ENCODE results near the gene PTPRCAP.

The PTPRCAP gene

GRCh38 chr11:67440229-67441097 lies 3.0 kb upstream of the PTPRCAP start:
- TF ChIP-seq CTCF (IDR thresholded peaks at IDR 0.05): no peak
- Histone ChIP-seq H3K27me3 (no peaks in the 10 kb centered on the region), H3K4me3 (no peak overlapping the region), H3K4me1 (peaks cover 0 to 69% (median 39%) of the 10 kb centered on the region in 4 donors), H3K27ac (peak overlapping the region; percentile 51 to 64), H3K36me3 (peaks cover 0 to 68% (median 47%) of the 10 kb centered on the region in 3 donors), H3K9me3 (no peaks in the 10 kb centered on the region)
- intact Hi-C loops (cut with DNase I; ENCODE audit: low total_unique reads): no loop called here
- DNase-seq: no peak

DNA sequence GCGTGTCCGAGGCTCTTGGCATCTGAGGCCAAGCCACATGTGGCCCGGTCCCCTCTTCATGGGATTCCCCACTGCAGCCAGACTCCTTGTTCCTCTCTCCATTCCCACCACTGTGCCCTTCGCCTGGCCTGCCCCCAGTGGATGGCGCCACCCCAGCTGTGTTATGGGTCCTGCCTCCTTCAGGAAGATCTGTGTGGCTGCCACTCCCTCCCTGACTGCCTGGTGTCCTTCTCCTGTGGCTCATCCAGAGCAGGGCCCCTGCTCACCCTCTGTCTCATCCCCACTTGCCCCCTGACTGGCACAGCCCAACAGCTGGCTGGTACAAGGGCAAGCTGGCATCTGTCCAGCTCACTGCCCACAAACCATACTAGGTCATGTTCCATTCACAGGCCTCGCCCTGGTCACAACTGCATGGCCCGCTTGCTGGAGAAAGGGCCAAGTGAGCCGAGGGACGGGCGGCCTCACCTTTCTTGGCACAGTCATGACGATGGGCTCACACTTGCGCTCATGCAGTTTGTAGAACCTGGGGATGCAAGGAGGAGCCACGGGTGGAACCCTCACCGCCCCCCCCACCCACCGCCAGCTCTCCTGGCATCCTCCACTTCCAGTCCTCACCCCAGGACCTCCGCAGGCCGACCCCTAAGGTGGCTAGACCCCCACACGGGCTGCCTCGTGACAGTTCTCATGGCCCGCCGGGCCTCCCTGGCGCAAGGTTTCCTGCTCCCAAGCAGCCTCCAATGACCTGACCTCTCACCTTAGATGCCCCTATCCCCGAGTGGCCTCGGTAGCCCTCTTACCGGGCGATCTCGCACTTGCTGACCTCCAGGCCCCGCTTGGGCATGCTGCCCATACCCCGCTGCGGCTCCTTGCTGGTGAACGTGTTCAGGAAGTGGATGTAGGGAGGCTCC lies 2.1 kb upstream of the PTPRCAP start:
- TF ChIP-seq CTCF (IDR thresholded peaks at IDR 0.05): no peak
- peaks cover 0 to 68% (median 40%) of the 10 kb centered on the region in 4 donors for H3K4me1 ChIP-seq
- H3K9me3 ChIP-seq: no peaks in the 10 kb centered on the region
- intact Hi-C loops (cut with DNase I; ENCODE audit: low total_unique reads): no loop called here
- H3K27ac ChIP-seq: peak overlapping the region; percentile 51 to 64
- no peaks in the 10 kb centered on the region for H3K27me3 ChIP-seq
- DNase-seq: peak in 1 of 2 donors; percentile 84
- H3K4me3 ChIP-seq: no peak overlapping the region
- peaks cover 0 to 77% (median 55%) of the 10 kb centered on the region in 3 donors for H3K36me3 ChIP-seq

DNA sequence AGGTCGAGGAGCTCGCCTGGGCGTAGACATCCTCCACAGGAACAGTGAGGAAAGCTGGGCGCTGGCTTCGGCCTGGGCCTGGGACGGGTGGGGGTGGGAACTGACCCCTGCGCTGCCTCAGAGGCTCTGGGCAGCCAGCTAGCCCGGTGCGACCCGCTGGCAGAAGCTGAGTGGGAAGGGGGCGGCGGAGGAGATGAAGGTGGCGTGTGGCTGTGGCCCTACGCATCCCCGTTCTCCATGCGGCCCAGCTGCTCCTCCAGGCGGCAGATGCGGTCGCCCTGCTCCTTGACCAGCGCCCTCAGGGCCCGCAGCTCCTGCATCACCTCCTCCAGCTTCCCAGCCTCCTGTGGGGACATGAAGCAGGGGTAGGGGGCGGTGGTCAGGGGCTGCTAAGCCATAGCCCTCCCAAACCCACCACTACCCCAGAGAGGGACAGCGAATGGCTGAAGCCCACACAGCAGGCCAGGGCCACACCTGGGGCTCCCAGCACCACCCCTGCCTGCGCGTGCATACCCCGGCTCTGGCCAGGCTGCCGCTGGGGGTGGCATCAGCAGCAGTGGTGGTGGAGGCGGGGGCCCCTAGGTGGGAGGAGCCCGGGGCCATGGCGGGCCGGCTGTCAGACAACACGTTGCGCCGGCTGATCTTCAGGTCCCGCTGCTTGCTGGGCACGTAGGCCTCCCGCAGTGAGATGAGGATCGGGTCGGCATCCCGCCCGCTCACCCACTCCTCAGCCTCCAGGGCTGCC lies 848 bp upstream of the PTPRCAP start:
- Histone ChIP-seq H3K27me3 (no peaks in the 10 kb centered on the region), H3K9me3 (no peaks in the 10 kb centered on the region), H3K4me1 (peaks cover 0 to 61% (median 37%) of the 10 kb centered on the region in 4 donors), H3K27ac (peak overlapping the region; percentile 51 to 64), H3K4me3 (no peak overlapping the region), H3K36me3 (peaks cover 2 to 89% (median 68%) of the 10 kb centered on the region in 3 donors)
- intact Hi-C loops (cut with DNase I; ENCODE audit: low total_unique reads): no loop called here
- no peak for DNase-seq
- TF ChIP-seq CTCF (IDR thresholded peaks at IDR 0.05): no peak

DNA sequence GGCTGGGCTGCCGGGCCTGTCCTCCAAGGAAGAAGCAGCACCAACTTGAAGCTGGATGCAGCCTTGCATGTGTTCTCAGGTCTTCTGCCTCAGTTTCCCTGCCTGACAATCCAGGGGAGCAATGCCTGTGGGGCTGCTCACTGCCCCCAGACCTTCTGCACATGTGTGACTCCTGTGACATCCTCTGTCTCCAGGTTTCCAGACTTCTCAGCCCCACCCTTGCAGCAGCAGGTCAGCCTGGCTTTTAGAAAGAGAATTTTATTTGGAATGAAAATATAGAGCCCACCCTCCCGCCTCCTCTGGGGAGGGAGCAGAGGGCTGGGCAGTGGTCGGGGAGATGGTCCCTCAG lies 301 bp upstream of the PTPRCAP start:
- Histone ChIP-seq H3K27me3 (no peaks in the 10 kb centered on the region), H3K4me1 (peaks cover 0 to 56% (median 37%) of the 10 kb centered on the region in 4 donors), H3K9me3 (no peaks in the 10 kb centered on the region), H3K36me3 (peaks cover 7 to 95% (median 73%) of the 10 kb centered on the region in 3 donors), H3K4me3 (no peak overlapping the region), H3K27ac (peak overlapping the region in 1 of 2 donors; percentile 71)
- DNase-seq: no peak
- intact Hi-C loops (cut with DNase I; ENCODE audit: low total_unique reads): no loop called here
- TF ChIP-seq CTCF (IDR thresholded peaks at IDR 0.05): no peak

DNA sequence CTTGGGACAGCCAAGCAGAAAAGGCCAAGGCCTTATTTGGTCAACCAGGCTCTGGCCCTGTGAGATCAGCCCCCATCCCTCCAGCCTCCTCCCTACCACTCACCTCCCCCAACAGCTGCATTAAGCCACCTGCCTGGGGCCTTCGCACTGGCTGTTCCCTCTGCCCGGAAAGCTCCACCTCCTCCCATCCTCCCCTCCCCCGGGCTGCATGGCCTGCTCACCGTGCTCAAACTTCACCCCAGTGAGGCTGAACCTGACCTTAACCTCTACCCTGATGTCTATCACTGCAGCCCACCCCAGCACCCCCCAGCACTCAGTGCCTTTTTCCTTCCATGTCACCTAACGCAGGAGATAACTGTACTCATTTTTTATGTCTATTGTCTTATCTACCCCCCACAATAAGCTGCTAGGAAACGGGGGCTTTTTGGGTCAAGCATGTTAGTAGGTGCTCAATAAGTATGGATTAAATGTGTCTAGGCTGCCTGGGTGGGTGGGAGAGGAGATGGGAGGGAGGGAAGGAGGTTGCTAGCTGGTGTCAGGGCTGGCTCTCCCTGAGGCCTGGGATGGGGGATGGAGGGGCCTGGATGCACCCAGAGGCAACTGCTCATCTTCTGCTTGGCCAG lies 912 bp downstream of the PTPRCAP start:
- no peak overlapping the region for H3K4me3 ChIP-seq
- H3K27me3 ChIP-seq: no peaks in the 10 kb centered on the region
- no peak for TF ChIP-seq CTCF (IDR thresholded peaks at IDR 0.05)
- no peaks in the 10 kb centered on the region for H3K9me3 ChIP-seq
- peaks cover 0 to 46% (median 28%) of the 10 kb centered on the region in 4 donors for H3K4me1 ChIP-seq
- peaks cover 20 to 99% (median 83%) of the 10 kb centered on the region in 3 donors for H3K36me3 ChIP-seq
- DNase-seq: peak in 1 of 2 donors; percentile 79
- intact Hi-C loops (cut with DNase I; ENCODE audit: low total_unique reads): no loop called here
- peak overlapping the region; percentile 60 to 71 for H3K27ac ChIP-seq

All from tibial artery (tissue), 4 donors.